IMR-90 (cell line): Measurements from ENCODE around the gene KCNQ2. TPM values are rescaled to one million over a fixed set of nuclear protein-coding genes. Genes with fewer than 3 reads are reported as not detected.

Experiments used
- ATAC-seq: fragments of 200-7000 bp; cut with Tn5 transposase; 2 replicates; pipeline ENCODE4 v1.9.1; 2020; ENCODE audit warnings: low read depth, mild to moderate bottlenecking, moderate library complexity
- BruUV-seq: library from RNA; stranded (reverse); fragments of 400-500 nt; replicated peaks from 2 replicates; lab custom pipeline; 2021; lab: Mats Ljungman, UMichigan
- CTCF ChIA-PET: fragments of 300-600 bp; formaldehyde crosslinking; extraction: SDS; loops from one replicate; lab custom pipeline; 2021; ENCODE audit warnings: antibody characterized with exemption; lab: Yijun Ruan, JAX
- POLR2A ChIA-PET: fragments of 300-600 bp; sonication (Branson Sonifier 250); formaldehyde crosslinking; loops from one replicate; lab custom pipeline; 2022; ENCODE audit warnings: antibody characterized with exemption; ENCODE audit not compliant: unreplicated experiment; lab: Charles Lee
- DNase-seq: peaks from one replicate; pipeline ENCODE4 v3.0.0; 2013
- H2AFZ ChIP-seq: replicated peaks from 2 replicates; pipeline ENCODE3; 2013; ENCODE audit warnings: low read length, mild to moderate bottlenecking; ENCODE audit not compliant: poor library complexity
- H2AK5ac ChIP-seq: 2 replicates; pipeline ENCODE4 v1.6.1; 2013; ENCODE audit warnings: low read depth, low read length, inconsistent platforms
- H2AK9ac ChIP-seq: replicated peaks from 2 replicates; pipeline ENCODE3; 2013; ENCODE audit warnings: mild to moderate bottlenecking, low read depth, low read length, moderate library complexity; ENCODE audit not compliant: poor library complexity
- H2BK120ac ChIP-seq: 2 replicates; pipeline ENCODE4 v1.6.1; 2013; ENCODE audit warnings: low read depth, low read length, inconsistent platforms
- H2BK15ac ChIP-seq: 3 replicates; pipeline ENCODE4 v1.6.1; 2013; ENCODE audit warnings: low read depth, low read length, inconsistent platforms
- H2BK20ac ChIP-seq: 2 replicates; pipeline ENCODE4 v1.6.1; 2013; ENCODE audit warnings: low read depth, mild to moderate bottlenecking, inconsistent platforms, low read length, moderate library complexity
- H2BK5ac ChIP-seq: 2 replicates; pipeline ENCODE4 v1.6.1; 2013; ENCODE audit warnings: mild to moderate bottlenecking, low read depth, low read length, inconsistent platforms; ENCODE audit not compliant: poor library complexity, severe bottlenecking
- H3K14ac ChIP-seq: replicated peaks from 2 replicates; pipeline ENCODE4 v1.6.1; 2013; ENCODE audit warnings: low read depth, low read length, inconsistent platforms
- H3K18ac ChIP-seq: 2 replicates; pipeline ENCODE4 v1.6.1; 2013; ENCODE audit warnings: low read depth, low read length, control low read depth
- H3K23ac ChIP-seq: 2 replicates; pipeline ENCODE4 v1.6.1; 2013; ENCODE audit warnings: low read depth, low read length, inconsistent platforms
- H3K27ac ChIP-seq: 2 replicates; pipeline ENCODE4 v1.5.1; 2013; ENCODE audit warnings: mild to moderate bottlenecking, control low read depth, low read length; ENCODE audit not compliant: insufficient read depth
- H3K27me3 ChIP-seq: 2 replicates; pipeline ENCODE4 v1.6.1; 2013; ENCODE audit warnings: low read length; ENCODE audit not compliant: control insufficient read depth, insufficient read depth
- H3K36me3 ChIP-seq: 2 replicates; pipeline ENCODE4 v1.6.1; 2013; ENCODE audit warnings: low read length, mixed read lengths; ENCODE audit not compliant: control insufficient read depth, insufficient read depth
- H3K4ac ChIP-seq: 2 replicates; pipeline ENCODE4 v1.6.1; 2013; ENCODE audit warnings: low read depth, low read length, inconsistent platforms
- H3K4me1 ChIP-seq: 2 replicates; pipeline ENCODE4 v1.6.1; 2013; ENCODE audit warnings: low read length, mixed read lengths; ENCODE audit not compliant: control insufficient read depth, insufficient read depth
- H3K4me2 ChIP-seq: 2 replicates; pipeline ENCODE4 v1.6.1; 2013; ENCODE audit warnings: low read depth, mild to moderate bottlenecking, control low read depth, low read length, moderate library complexity
- H3K4me3 ChIP-seq: 2 replicates; pipeline ENCODE4 v1.5.1; 2013; ENCODE audit warnings: low read depth, mild to moderate bottlenecking, control low read depth, low read length, moderate library complexity; ENCODE audit not compliant: insufficient read depth
- H3K56ac ChIP-seq: 2 replicates; pipeline ENCODE4 v1.6.1; 2013; ENCODE audit warnings: low read length, inconsistent platforms; ENCODE audit not compliant: insufficient read depth; ENCODE audit errors: extremely low read depth
- H3K79me1 ChIP-seq, 2 experiments: 2 replicates each; pipeline ENCODE4 v1.6.1; 2013; ENCODE audit warnings: low read length in 2 of 2, inconsistent platforms in 1 of 2, low read depth in 1 of 2
- H3K9ac ChIP-seq: 2 replicates; pipeline ENCODE4 v1.6.1; 2013; ENCODE audit warnings: low read depth, low read length, control low read depth
- H3K9me1 ChIP-seq: 2 replicates; pipeline ENCODE4 v1.6.1; 2013; ENCODE audit warnings: low read length, inconsistent platforms; ENCODE audit not compliant: insufficient read depth
- H3K9me3 ChIP-seq: 2 replicates; pipeline ENCODE4 v1.6.1; 2013; ENCODE audit warnings: low read length; ENCODE audit not compliant: control insufficient read depth, insufficient read depth
- H4K20me1 ChIP-seq: 2 replicates; pipeline ENCODE4 v1.6.1; 2013; ENCODE audit warnings: low read length, inconsistent platforms; ENCODE audit not compliant: insufficient read depth
- H4K5ac ChIP-seq: 2 replicates; pipeline ENCODE4 v1.6.1; 2013; ENCODE audit warnings: mild to moderate bottlenecking, low read depth, low read length, control low read depth
- H4K8ac ChIP-seq, 2 experiments: 2 replicates each; pipeline ENCODE4 v1.6.1; 2013; ENCODE audit warnings: low read depth in 2 of 2, low read length in 2 of 2, control low read depth in 1 of 2, inconsistent platforms in 1 of 2
- H4K91ac ChIP-seq: 2 replicates; pipeline ENCODE4 v1.6.1; 2013; ENCODE audit warnings: low read depth, low read length, inconsistent platforms; ENCODE audit not compliant: insufficient read depth
- BHLHE40 ChIP-seq: fragments of 150-350 bp; IDR thresholded peaks from 2 replicates; pipeline ENCODE4 v1.6.1; 2016; ENCODE audit warnings: mild to moderate bottlenecking, low read depth, low read length
- CEBPB ChIP-seq: IDR thresholded peaks from 2 replicates; pipeline ENCODE4 v1.6.1; 2012; ENCODE audit warnings: low read depth, low read length, improper control_type of control experiment
- CHD1 ChIP-seq: IDR thresholded peaks from 2 replicates; pipeline ENCODE4 v1.6.1; 2012; ENCODE audit warnings: low read depth, low read length, improper control_type of control experiment
- CTCF ChIP-seq: conservative IDR thresholded peaks from 2 replicates; pipeline ENCODE4 v1.5.1; 2012; ENCODE audit warnings: mild to moderate bottlenecking, low read depth, low read length, improper control_type of control experiment
- FOS ChIP-seq: fragments of 150-350 bp; IDR thresholded peaks from 2 replicates; pipeline ENCODE4 v1.6.1; 2016; ENCODE audit warnings: low read depth, low read length
- MAFK ChIP-seq: IDR thresholded peaks from 2 replicates; pipeline ENCODE4 v1.6.1; 2012; ENCODE audit warnings: low read depth, low read length, improper control_type of control experiment
- MAZ ChIP-seq: IDR thresholded peaks from 2 replicates; pipeline ENCODE4 v1.6.1; 2012; ENCODE audit warnings: low read depth, mild to moderate bottlenecking, low read length, improper control_type of control experiment, moderate library complexity, borderline replicate concordance
- MXI1 ChIP-seq: IDR thresholded peaks from 2 replicates; pipeline ENCODE4 v1.6.1; 2012; ENCODE audit warnings: low read depth, mild to moderate bottlenecking, low read length, moderate library complexity, borderline replicate concordance
- NFE2L2 ChIP-seq: fragments of 150-350 bp; IDR thresholded peaks from 2 replicates; pipeline ENCODE4 v1.6.1; 2016; ENCODE audit warnings: low read depth, mild to moderate bottlenecking, low read length
- POLR2A ChIP-seq: IDR thresholded peaks from 2 replicates; pipeline ENCODE4 v1.6.1; 2012; ENCODE audit warnings: mild to moderate bottlenecking, low read depth, low read length
- RFX5 ChIP-seq: IDR thresholded peaks from 2 replicates; pipeline ENCODE4 v1.8.0; 2012; ENCODE audit warnings: low read depth, mild to moderate bottlenecking, low read length, moderate library complexity
- SMC3 ChIP-seq: fragments of 150-350 bp; IDR thresholded peaks from 2 replicates; pipeline ENCODE4 v1.6.1; 2016; ENCODE audit warnings: low read depth, mild to moderate bottlenecking, antibody characterized with exemption, low read length, moderate library complexity
- WGBS, 2 experiments: methylation state at CpG; one replicate each; pipeline versions ENCODE4 v1.1.5 to v1.1.7; 2013; ENCODE audit warnings: missing lambda C conversion rate in 2 of 2; ENCODE audit not compliant: insufficient read length in 1 of 2; ENCODE audit errors: extremely low coverage in 2 of 2; 5-methylcytosine and 5-hydroxymethylcytosine counted together
- dilution Hi-C: fragments of 300-500 bp; cut with HindIII; formaldehyde crosslinking; loops from one replicate; pipeline ENCODE4 v1.14.3; 2018; ENCODE audit warnings: low sequenced_read_pairs; ENCODE audit not compliant: unreplicated experiment
- in situ Hi-C: fragments of 300-500 bp; cut with MboI; formaldehyde crosslinking; loops from 3 replicates; pipeline ENCODE4 v1.14.3; 2019; ENCODE audit warnings: low sequenced_read_pairs, inconsistent platforms, mixed read lengths
- intact Hi-C: fragments of 100-400 bp; cut with micrococcal nuclease; formaldehyde crosslinking; loops from 2 replicates; pipeline ENCODE4 v1.10.0; 2022
- polyA plus RNA-seq, 3 experiments: library from polyadenylated mRNA; depleted of rRNA; stranded (reverse); fragments of >200 nt; gene quantifications; 2 replicates each; pipeline ENCODE4 v1.2.3, GENCODE V29; 2012; ENCODE audit warnings: low replicate concordance in 1 of 3
- total RNA-seq: library from RNA; depleted of rRNA; stranded (reverse); fragments of >200 nt; gene quantifications from 2 replicates; pipeline ENCODE4 v1.2.3, GENCODE V29; 2012
- TF ChIP-seq, protein P1 (sequence below): fragments of 150-350 bp; IDR thresholded peaks from 2 replicates; pipeline ENCODE4 v1.6.1; 2016; ENCODE audit warnings: low read depth, mild to moderate bottlenecking, low read length, moderate library complexity, borderline replicate concordance
- TF ChIP-seq, protein P2 (sequence below): fragments of 150-350 bp; IDR thresholded peaks from 2 replicates; pipeline ENCODE4 v1.6.1; 2017; ENCODE audit warnings: mild to moderate bottlenecking, antibody characterized with exemption, low read length, low read depth

Gene KCNQ2
- total and polyA plus RNA-seq, 2 of the 4 experiments (the other 2 are of a cell fraction) = 0.02 TPM; not detected in 1

DNA sequence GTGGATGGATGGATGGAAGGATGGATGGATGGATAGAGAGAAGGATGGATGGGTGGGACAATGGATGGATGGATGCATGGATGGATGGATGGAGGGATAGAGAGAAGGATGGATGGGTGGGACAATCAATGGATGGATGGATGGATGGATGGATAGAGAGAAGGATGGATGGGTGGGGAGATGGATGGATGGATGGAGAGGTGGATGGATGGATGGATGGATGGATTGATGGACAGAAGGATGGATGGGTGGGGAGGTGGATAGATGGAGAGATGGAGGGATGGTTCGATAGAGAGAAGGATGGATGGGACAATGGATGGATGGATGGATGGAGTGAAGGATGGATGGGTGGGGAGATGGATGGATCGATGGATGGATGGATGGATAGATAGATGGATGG is 20.1 kb upstream of the KCNQ2 start:
- Histone ChIP-seq H2AK5ac (no peak overlapping the region), H3K56ac (no peak overlapping the region), H3K14ac (no peak overlapping the region), H3K9ac (no peak overlapping the region), H4K20me1 (peaks cover 4% of the 10 kb centered on the region; the same call in 1 of the 2 replicates), H3K36me3 (no peaks in the 10 kb centered on the region), H3K4me2 (no peak overlapping the region), H3K27me3 (peaks cover 13% of the 10 kb centered on the region; the same call in 1 of the 2 replicates), H4K8ac (no peak overlapping the region), H2AFZ (no peak overlapping the region), H3K4me3 (no peak overlapping the region), H2BK15ac (no peak overlapping the region), H3K27ac (no peak overlapping the region), H3K4ac (no peak overlapping the region), H2BK5ac (no peak overlapping the region), H3K23ac (no peak overlapping the region), H4K91ac (no peak overlapping the region), H3K18ac (no peak overlapping the region), H2BK120ac (no peak overlapping the region), H3K4me1 (no peaks in the 10 kb centered on the region), H3K79me1 (no peaks in the 10 kb centered on the region), H4K5ac (no peak overlapping the region), H3K9me1 (no peaks in the 10 kb centered on the region), H2AK9ac (no peak overlapping the region), H3K9me3 (no peaks in the 10 kb centered on the region), H2BK20ac (no peak overlapping the region)
- no peak for DNase-seq
- ChIA-PET POLR2A (no interaction called here), CTCF (no interaction called here)
- BruUV-seq = no TSS peak
- no peak for ATAC-seq
- 62 to 100% methylated on average over 1 to 2 of the region's 2 CpGs for WGBS, 2 experiments
- TF ChIP-seq MAFK = no peak
- TF ChIP-seq POLR2A = no peak
- TF ChIP-seq MAZ = no peak
- TF ChIP-seq, protein P1, sequence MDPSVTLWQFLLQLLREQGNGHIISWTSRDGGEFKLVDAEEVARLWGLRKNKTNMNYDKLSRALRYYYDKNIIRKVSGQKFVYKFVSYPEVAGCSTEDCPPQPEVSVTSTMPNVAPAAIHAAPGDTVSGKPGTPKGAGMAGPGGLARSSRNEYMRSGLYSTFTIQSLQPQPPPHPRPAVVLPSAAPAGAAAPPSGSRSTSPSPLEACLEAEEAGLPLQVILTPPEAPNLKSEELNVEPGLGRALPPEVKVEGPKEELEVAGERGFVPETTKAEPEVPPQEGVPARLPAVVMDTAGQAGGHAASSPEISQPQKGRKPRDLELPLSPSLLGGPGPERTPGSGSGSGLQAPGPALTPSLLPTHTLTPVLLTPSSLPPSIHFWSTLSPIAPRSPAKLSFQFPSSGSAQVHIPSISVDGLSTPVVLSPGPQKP = no peak
- no peak for TF ChIP-seq CTCF
- no peak for TF ChIP-seq MXI1
- TF ChIP-seq, protein P2, sequence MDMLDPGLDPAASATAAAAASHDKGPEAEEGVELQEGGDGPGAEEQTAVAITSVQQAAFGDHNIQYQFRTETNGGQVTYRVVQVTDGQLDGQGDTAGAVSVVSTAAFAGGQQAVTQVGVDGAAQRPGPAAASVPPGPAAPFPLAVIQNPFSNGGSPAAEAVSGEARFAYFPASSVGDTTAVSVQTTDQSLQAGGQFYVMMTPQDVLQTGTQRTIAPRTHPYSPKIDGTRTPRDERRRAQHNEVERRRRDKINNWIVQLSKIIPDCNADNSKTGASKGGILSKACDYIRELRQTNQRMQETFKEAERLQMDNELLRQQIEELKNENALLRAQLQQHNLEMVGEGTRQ = no peak
- TF ChIP-seq FOS = no peak
- TF ChIP-seq SMC3 = no peak
- TF ChIP-seq CEBPB = no peak
- TF ChIP-seq NFE2L2 = no peak
- TF ChIP-seq CHD1 = no peak
- TF ChIP-seq BHLHE40 = no peak
- TF ChIP-seq RFX5 = no peak
- in situ Hi-C loops (no loop called here), intact Hi-C loops (no loop called here), dilution Hi-C loops (no loop called here)
